HCT116 (cell line): Measurements from ENCODE around the gene ARID2.

Experiments
- CBX3 ChIP-seq: IDR thresholded peaks from 2 replicates; pipeline ENCODE4 v1.6.1; 2012; ENCODE audit warnings: low read depth
- CTCF ChIP-seq, 3 experiments: fragments of 200-600 bp in 1 of 3; sonication (generic) in 1 of 3; IDR thresholded peaks in 2 of 3; conservative IDR thresholded peaks in 1 of 3; 2 replicates each; pipeline ENCODE4 v1.5.1; 2012 to 2017; ENCODE audit warnings: low read depth in 2 of 3, low read length in 2 of 3, antibody characterized with exemption in 1 of 3, borderline replicate concordance in 1 of 3, control low read depth in 1 of 3, mild to moderate bottlenecking in 1 of 3, mixed read lengths in 1 of 3, mixed run types in 1 of 3, moderate library complexity in 1 of 3; ENCODE audit not compliant: insufficient read depth in 1 of 3
- EGR1 ChIP-seq: IDR thresholded peaks from 2 replicates; pipeline ENCODE4 v1.6.1; 2012; ENCODE audit warnings: low read depth
- EZH2 ChIP-seq: fragments of 200-600 bp; sonication (generic); IDR thresholded peaks from 2 replicates; pipeline ENCODE4 v1.6.1; 2017; ENCODE audit warnings: antibody characterized with exemption, mixed run types
- EZH2phosphoT487 ChIP-seq: fragments of 200-600 bp; IDR thresholded peaks from 2 replicates; pipeline ENCODE4 v1.6.1; 2018; ENCODE audit warnings: antibody characterized with exemption, borderline replicate concordance
- JUND ChIP-seq: IDR thresholded peaks from 2 replicates; pipeline ENCODE4 v1.6.1; 2012
- POLR2A ChIP-seq: IDR thresholded peaks from 2 replicates; pipeline ENCODE4 v1.7.0; 2011; ENCODE audit warnings: borderline replicate concordance; ENCODE audit not compliant: insufficient read depth, insufficient read length; ENCODE audit errors: extremely low read depth
- ZFX ChIP-seq: fragments of 450-650 bp; IDR thresholded peaks from 2 replicates; pipeline ENCODE4 v1.6.1; 2017

- TF ChIP-seq CTCF (IDR thresholded peaks at IDR 0.05 in 2 of 3, conservative IDR thresholded peaks at IDR 0.05 in 1 of 3; ENCODE audit: borderline replicate concordance in 1 of 3, insufficient read depth in 1 of 3, low read depth in 2 of 3, low read length in 2 of 3) (no peak), POLR2A (no peak), EGR1 (no peak), ZFX (no peak), JUND (no peak), EZH2phosphoT487 (no peak), EZH2 (no peak), CBX3 (no peak)
Observed at GRCh38 chr12:45794422-45794821, 64.9 kb downstream of the ARID2 start.
